WTC11 (cell line): ENCODE data around the gene GPR37L1. TPM values are rescaled to one million over a fixed set of nuclear protein-coding genes. Genes with fewer than 3 reads are reported as not detected.

Experiments used
- ATAC-seq: fragments of 200-7000 bp; cut with Tn5 transposase; 2 replicates; pipeline ENCODE4 v1.10.0; 2021; ENCODE audit warnings: mild to moderate bottlenecking, moderate library complexity
- CTCF ChIA-PET: fragments of 300-600 bp; sonication (Branson Sonifier 250); formaldehyde crosslinking; loops from one replicate; lab custom pipeline; 2021; ENCODE audit warnings: antibody characterized with exemption; lab: Charles Lee
- POLR2A ChIA-PET: fragments of 350-600 bp; sonication (Branson Sonifier 250); formaldehyde crosslinking; loops from one replicate; lab custom pipeline; 2021; ENCODE audit warnings: antibody characterized with exemption; lab: Charles Lee
- DNase-seq: peaks from one replicate; pipeline ENCODE4 v3.0.0; 2021; ENCODE audit warnings: low spot score
- H3K27ac Mint-ChIP-seq: 2 replicates; pipeline ENCODE4 v1.8.0; 2021; ENCODE audit warnings: mixed read lengths
- H3K27me3 Mint-ChIP-seq: 2 replicates; pipeline ENCODE4 v1.8.0; 2021; ENCODE audit warnings: low read depth, mild to moderate bottlenecking, moderate library complexity, mixed read lengths
- H3K36me3 Mint-ChIP-seq: 2 replicates; pipeline ENCODE4 v1.8.0; 2021; ENCODE audit warnings: mixed read lengths
- H3K4me1 Mint-ChIP-seq: 2 replicates; pipeline ENCODE4 v1.8.0; 2022; ENCODE audit warnings: mixed read lengths
- H3K4me3 Mint-ChIP-seq: 2 replicates; pipeline ENCODE4 v1.8.0; 2021; ENCODE audit warnings: mild to moderate bottlenecking, moderate library complexity, mixed read lengths
- H3K9me3 Mint-ChIP-seq: 2 replicates; pipeline ENCODE4 v1.8.0; 2021; ENCODE audit warnings: mixed read lengths
- CBFB ChIP-seq: sonication (generic); formaldehyde crosslinking; IDR thresholded peaks from 2 replicates; pipeline ENCODE4 v1.8.1; 2022; ENCODE audit warnings: mild to moderate bottlenecking, low read depth, missing genetic modification reagents
- EMX1 ChIP-seq: fragments of 250-450 bp; sonication (Bioruptor Pico); IDR thresholded peaks from 2 replicates; pipeline ENCODE4 v1.8.0; 2021; ENCODE audit warnings: mild to moderate bottlenecking
- ESRRA ChIP-seq: sonication (generic); formaldehyde crosslinking; IDR thresholded peaks from 2 replicates; pipeline ENCODE4 v1.8.1; 2022; ENCODE audit warnings: mild to moderate bottlenecking, missing genetic modification reagents, borderline replicate concordance
- FOXJ3 ChIP-seq: sonication (generic); formaldehyde crosslinking; IDR thresholded peaks from 2 replicates; pipeline ENCODE4 v1.9.0; 2021; ENCODE audit warnings: missing genetic modification reagents, mild to moderate bottlenecking, borderline replicate concordance
- GRHL2 ChIP-seq: fragments of 250-450 bp; sonication (Bioruptor Pico); IDR thresholded peaks from 2 replicates; pipeline ENCODE4 v1.8.0; 2022; ENCODE audit warnings: mild to moderate bottlenecking, moderate library complexity; ENCODE audit not compliant: insufficient replicate concordance, severe bottlenecking
- KAT7 ChIP-seq: sonication (generic); formaldehyde crosslinking; IDR thresholded peaks from 2 replicates; pipeline ENCODE4 v1.8.1; 2023; ENCODE audit warnings: missing genetic modification reagents, mild to moderate bottlenecking, borderline replicate concordance
- MXD4 ChIP-seq: fragments of 250-450 bp; sonication (Bioruptor Pico); IDR thresholded peaks from 2 replicates; pipeline ENCODE4 v1.8.0; 2021; ENCODE audit warnings: mild to moderate bottlenecking, moderate library complexity, borderline replicate concordance
- MYBL2 ChIP-seq: sonication (generic); formaldehyde crosslinking; IDR thresholded peaks from 2 replicates; pipeline ENCODE4 v1.8.1; 2023; ENCODE audit warnings: mild to moderate bottlenecking, moderate library complexity, missing genetic modification reagents
- NFYB ChIP-seq: sonication (generic); formaldehyde crosslinking; conservative IDR thresholded peaks from 2 replicates; pipeline ENCODE4 v1.8.0; 2022; ENCODE audit warnings: low read depth, missing genetic modification reagents
- PRRX2 ChIP-seq: fragments of 250-450 bp; sonication (Bioruptor Pico); IDR thresholded peaks from 2 replicates; pipeline ENCODE4 v1.8.0; 2021; ENCODE audit warnings: mild to moderate bottlenecking
- SMAD3 ChIP-seq: sonication (generic); formaldehyde crosslinking; IDR thresholded peaks from 2 replicates; pipeline ENCODE4 v1.8.0; 2022; ENCODE audit warnings: missing genetic modification reagents, mild to moderate bottlenecking, borderline replicate concordance
- TEAD1 ChIP-seq: sonication (generic); formaldehyde crosslinking; IDR thresholded peaks from 2 replicates; pipeline ENCODE4 v1.8.0; 2022; ENCODE audit warnings: mild to moderate bottlenecking, missing genetic modification reagents
- ZBTB21 ChIP-seq: sonication (generic); formaldehyde crosslinking; IDR thresholded peaks from 2 replicates; pipeline ENCODE4 v1.8.1; 2023; ENCODE audit warnings: mild to moderate bottlenecking, missing genetic modification reagents, borderline replicate concordance
- ZNF317 ChIP-seq: sonication (generic); formaldehyde crosslinking; IDR thresholded peaks from 2 replicates; pipeline ENCODE4 v1.8.1; 2023; ENCODE audit warnings: low read depth, mild to moderate bottlenecking, moderate library complexity, missing genetic modification reagents, borderline replicate concordance
- ZNF396 ChIP-seq: fragments of 250-450 bp; sonication (Bioruptor Pico); IDR thresholded peaks from 2 replicates; pipeline ENCODE4 v1.8.0; 2021; ENCODE audit warnings: mild to moderate bottlenecking, moderate library complexity, borderline replicate concordance
- total RNA-seq: library from RNA; stranded (reverse); gene quantifications from 3 replicates; pipeline ENCODE4 v1.2.3, GENCODE V29; 2021
- TF ChIP-seq, protein P1 (sequence below): sonication (generic); formaldehyde crosslinking; IDR thresholded peaks from 2 replicates; pipeline ENCODE4 v1.8.1; 2022; ENCODE audit warnings: low read depth, mild to moderate bottlenecking, moderate library complexity, missing genetic modification reagents, borderline replicate concordance
- TF ChIP-seq, protein P2 (sequence below): sonication (generic); formaldehyde crosslinking; IDR thresholded peaks from 2 replicates; pipeline ENCODE4 v1.8.0; 2023; ENCODE audit warnings: missing genetic modification reagents, mild to moderate bottlenecking, borderline replicate concordance
- TF ChIP-seq, protein P3 (sequence below): sonication (generic); formaldehyde crosslinking; IDR thresholded peaks from 2 replicates; pipeline ENCODE4 v1.8.1; 2022; ENCODE audit warnings: missing genetic modification reagents, borderline replicate concordance
- TF ChIP-seq, protein P4 (sequence below): fragments of 200-600 bp; IDR thresholded peaks from 2 replicates; pipeline ENCODE4 v1.8.0; 2022; ENCODE audit warnings: antibody characterized with exemption
- TF ChIP-seq, protein P5 (sequence below): sonication (generic); formaldehyde crosslinking; IDR thresholded peaks from 2 replicates; pipeline ENCODE4 v1.8.1; 2023; ENCODE audit warnings: mild to moderate bottlenecking, missing genetic modification reagents
- TF ChIP-seq, protein P6 (sequence below): fragments of 250-450 bp; sonication (Bioruptor Pico); IDR thresholded peaks from 2 replicates; pipeline ENCODE4 v2.1.2; 2022; ENCODE audit warnings: mild to moderate bottlenecking, moderate library complexity

The GPR37L1 gene
- total RNA-seq, 1 experiment from 2014 or later: 0.07 TPM

DNA sequence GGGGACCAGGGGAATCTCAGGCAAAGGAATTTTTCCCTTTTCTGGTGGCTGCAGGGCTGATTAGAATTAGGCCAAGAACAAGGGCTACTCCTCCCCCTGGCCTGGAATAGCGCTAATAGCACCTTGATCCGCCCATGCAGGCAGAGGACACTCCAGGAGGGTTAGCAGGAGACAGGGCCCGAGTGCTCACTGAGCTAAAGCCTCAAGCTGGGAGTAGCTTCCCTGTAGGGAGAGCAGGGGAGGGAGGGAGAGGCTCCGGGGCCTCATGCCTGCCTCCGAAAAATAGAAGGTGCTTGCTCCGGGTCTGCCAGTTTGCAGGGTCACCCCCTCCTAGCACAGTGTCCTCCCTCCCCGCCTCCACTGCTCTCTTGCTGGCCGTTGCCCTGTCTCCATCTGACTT is 33.9 kb downstream of the GPR37L1 start:
- no peaks in the 10 kb centered on the region for H3K36me3 Mint-ChIP-seq
- no peaks in the 10 kb centered on the region for H3K9me3 Mint-ChIP-seq
- no peak overlapping the region for H3K27ac Mint-ChIP-seq
- ATAC-seq (no peak), DNase-seq (no peak)
- H3K4me3 Mint-ChIP-seq: no peak overlapping the region
- ChIA-PET CTCF (interaction anchor here (0.9 to 3.3 kb wide), 6 partner anchors 9 to 157 kb away, joined by 4 to 73 read pairs (median 14); no protein-coding TSS in a partner anchor), POLR2A (no interaction called here)
- TF ChIP-seq, protein P1, sequence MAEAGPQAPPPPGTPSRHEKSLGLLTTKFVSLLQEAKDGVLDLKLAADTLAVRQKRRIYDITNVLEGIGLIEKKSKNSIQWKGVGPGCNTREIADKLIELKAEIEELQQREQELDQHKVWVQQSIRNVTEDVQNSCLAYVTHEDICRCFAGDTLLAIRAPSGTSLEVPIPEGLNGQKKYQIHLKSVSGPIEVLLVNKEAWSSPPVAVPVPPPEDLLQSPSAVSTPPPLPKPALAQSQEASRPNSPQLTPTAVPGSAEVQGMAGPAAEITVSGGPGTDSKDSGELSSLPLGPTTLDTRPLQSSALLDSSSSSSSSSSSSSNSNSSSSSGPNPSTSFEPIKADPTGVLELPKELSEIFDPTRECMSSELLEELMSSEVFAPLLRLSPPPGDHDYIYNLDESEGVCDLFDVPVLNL: no peak
- TF ChIP-seq MXD4: no peak
- TF ChIP-seq, protein P2, sequence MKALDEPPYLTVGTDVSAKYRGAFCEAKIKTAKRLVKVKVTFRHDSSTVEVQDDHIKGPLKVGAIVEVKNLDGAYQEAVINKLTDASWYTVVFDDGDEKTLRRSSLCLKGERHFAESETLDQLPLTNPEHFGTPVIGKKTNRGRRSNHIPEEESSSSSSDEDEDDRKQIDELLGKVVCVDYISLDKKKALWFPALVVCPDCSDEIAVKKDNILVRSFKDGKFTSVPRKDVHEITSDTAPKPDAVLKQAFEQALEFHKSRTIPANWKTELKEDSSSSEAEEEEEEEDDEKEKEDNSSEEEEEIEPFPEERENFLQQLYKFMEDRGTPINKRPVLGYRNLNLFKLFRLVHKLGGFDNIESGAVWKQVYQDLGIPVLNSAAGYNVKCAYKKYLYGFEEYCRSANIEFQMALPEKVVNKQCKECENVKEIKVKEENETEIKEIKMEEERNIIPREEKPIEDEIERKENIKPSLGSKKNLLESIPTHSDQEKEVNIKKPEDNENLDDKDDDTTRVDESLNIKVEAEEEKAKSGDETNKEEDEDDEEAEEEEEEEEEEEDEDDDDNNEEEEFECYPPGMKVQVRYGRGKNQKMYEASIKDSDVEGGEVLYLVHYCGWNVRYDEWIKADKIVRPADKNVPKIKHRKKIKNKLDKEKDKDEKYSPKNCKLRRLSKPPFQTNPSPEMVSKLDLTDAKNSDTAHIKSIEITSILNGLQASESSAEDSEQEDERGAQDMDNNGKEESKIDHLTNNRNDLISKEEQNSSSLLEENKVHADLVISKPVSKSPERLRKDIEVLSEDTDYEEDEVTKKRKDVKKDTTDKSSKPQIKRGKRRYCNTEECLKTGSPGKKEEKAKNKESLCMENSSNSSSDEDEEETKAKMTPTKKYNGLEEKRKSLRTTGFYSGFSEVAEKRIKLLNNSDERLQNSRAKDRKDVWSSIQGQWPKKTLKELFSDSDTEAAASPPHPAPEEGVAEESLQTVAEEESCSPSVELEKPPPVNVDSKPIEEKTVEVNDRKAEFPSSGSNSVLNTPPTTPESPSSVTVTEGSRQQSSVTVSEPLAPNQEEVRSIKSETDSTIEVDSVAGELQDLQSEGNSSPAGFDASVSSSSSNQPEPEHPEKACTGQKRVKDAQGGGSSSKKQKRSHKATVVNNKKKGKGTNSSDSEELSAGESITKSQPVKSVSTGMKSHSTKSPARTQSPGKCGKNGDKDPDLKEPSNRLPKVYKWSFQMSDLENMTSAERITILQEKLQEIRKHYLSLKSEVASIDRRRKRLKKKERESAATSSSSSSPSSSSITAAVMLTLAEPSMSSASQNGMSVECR (CRISPR knock-in tag): no peak
- TF ChIP-seq, protein P3, sequence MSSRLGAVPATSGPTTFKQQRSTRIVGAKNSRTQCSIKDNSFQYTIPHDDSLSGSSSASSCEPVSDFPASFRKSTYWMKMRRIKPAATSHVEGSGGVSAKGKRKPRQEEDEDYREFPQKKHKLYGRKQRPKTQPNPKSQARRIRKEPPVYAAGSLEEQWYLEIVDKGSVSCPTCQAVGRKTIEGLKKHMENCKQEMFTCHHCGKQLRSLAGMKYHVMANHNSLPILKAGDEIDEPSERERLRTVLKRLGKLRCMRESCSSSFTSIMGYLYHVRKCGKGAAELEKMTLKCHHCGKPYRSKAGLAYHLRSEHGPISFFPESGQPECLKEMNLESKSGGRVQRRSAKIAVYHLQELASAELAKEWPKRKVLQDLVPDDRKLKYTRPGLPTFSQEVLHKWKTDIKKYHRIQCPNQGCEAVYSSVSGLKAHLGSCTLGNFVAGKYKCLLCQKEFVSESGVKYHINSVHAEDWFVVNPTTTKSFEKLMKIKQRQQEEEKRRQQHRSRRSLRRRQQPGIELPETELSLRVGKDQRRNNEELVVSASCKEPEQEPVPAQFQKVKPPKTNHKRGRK (CRISPR knock-in tag): no peak
- no peak for TF ChIP-seq EMX1 (CRISPR knock-in tag)
- TF ChIP-seq, protein P4, sequence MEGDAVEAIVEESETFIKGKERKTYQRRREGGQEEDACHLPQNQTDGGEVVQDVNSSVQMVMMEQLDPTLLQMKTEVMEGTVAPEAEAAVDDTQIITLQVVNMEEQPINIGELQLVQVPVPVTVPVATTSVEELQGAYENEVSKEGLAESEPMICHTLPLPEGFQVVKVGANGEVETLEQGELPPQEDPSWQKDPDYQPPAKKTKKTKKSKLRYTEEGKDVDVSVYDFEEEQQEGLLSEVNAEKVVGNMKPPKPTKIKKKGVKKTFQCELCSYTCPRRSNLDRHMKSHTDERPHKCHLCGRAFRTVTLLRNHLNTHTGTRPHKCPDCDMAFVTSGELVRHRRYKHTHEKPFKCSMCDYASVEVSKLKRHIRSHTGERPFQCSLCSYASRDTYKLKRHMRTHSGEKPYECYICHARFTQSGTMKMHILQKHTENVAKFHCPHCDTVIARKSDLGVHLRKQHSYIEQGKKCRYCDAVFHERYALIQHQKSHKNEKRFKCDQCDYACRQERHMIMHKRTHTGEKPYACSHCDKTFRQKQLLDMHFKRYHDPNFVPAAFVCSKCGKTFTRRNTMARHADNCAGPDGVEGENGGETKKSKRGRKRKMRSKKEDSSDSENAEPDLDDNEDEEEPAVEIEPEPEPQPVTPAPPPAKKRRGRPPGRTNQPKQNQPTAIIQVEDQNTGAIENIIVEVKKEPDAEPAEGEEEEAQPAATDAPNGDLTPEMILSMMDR: no peak
- no peak for TF ChIP-seq ZNF396 (CRISPR knock-in tag)
- no peak for TF ChIP-seq FOXJ3
- TF ChIP-seq KAT7: no peak
- TF ChIP-seq, protein P5, sequence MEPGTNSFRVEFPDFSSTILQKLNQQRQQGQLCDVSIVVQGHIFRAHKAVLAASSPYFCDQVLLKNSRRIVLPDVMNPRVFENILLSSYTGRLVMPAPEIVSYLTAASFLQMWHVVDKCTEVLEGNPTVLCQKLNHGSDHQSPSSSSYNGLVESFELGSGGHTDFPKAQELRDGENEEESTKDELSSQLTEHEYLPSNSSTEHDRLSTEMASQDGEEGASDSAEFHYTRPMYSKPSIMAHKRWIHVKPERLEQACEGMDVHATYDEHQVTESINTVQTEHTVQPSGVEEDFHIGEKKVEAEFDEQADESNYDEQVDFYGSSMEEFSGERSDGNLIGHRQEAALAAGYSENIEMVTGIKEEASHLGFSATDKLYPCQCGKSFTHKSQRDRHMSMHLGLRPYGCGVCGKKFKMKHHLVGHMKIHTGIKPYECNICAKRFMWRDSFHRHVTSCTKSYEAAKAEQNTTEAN (CRISPR knock-in tag): no peak
- no peak for TF ChIP-seq TEAD1 (CRISPR knock-in tag)
- TF ChIP-seq SMAD3 (CRISPR knock-in tag): no peak
- TF ChIP-seq CBFB (CRISPR knock-in tag): no peak
- TF ChIP-seq MYBL2 (CRISPR knock-in tag): no peak
- no peak for TF ChIP-seq PRRX2 (CRISPR knock-in tag)
- H3K27me3 Mint-ChIP-seq: no peaks in the 10 kb centered on the region; the same call in 1 of the 2 replicates
- H3K4me1 Mint-ChIP-seq: peaks cover 36% of the 10 kb centered on the region

DNA sequence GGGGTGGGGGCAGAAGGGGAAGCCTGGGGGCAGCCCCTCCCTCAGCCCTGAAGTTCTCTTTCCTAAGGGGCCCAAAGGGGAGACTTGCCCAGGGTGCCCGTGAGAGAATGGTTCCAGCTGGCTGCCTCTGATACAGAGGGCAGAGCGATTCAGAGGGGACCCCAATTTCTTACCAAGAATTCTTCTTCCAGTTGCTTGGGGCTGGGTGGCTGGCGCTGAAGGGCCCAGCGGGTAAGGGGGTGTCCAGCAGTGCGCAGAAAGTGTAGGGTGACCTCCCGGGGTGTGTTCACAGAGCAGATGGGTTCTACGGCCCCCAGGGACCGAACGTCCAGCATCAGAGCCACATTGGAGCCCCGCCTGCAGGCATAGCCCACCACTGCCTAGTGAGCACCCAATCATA is 35.2 kb downstream of the GPR37L1 start:
- POLR2A ChIA-PET: no interaction called here
- Mint-ChIP-seq H3K27me3 (no peaks in the 10 kb centered on the region; the same call in 1 of the 2 replicates), H3K4me3 (no peak overlapping the region), H3K27ac (no peak overlapping the region), H3K9me3 (no peaks in the 10 kb centered on the region), H3K36me3 (no peaks in the 10 kb centered on the region), H3K4me1 (peaks cover 45% of the 10 kb centered on the region)
- no peak for DNase-seq
- ATAC-seq: no peak
- CTCF ChIA-PET: interaction anchor here (1.7 kb wide), 1 partner anchor 35 kb away, joined by 3 read pairs; no protein-coding TSS in a partner anchor
- TF ChIP-seq, protein P4: no peak
- TF ChIP-seq GRHL2 (CRISPR knock-in tag) (no peak), ZNF317 (CRISPR knock-in tag) (no peak), ZBTB21 (CRISPR knock-in tag) (no peak), ESRRA (CRISPR knock-in tag) (no peak), MYBL2 (CRISPR knock-in tag) (no peak), NFYB (CRISPR knock-in tag) (no peak)
- TF ChIP-seq, protein P6, sequence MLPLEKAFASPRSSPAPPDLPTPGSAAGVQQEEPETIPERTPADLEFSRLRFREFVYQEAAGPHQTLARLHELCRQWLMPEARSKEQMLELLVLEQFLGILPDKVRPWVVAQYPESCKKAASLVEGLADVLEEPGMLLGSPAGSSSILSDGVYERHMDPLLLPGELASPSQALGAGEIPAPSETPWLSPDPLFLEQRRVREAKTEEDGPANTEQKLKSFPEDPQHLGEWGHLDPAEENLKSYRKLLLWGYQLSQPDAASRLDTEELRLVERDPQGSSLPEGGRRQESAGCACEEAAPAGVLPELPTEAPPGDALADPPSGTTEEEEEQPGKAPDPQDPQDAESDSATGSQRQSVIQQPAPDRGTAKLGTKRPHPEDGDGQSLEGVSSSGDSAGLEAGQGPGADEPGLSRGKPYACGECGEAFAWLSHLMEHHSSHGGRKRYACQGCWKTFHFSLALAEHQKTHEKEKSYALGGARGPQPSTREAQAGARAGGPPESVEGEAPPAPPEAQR (CRISPR knock-in tag): no peak
